Bronchial epithelial cell (primary cell): ENCODE results near the gene FSIP1. TPM values are rescaled to one million over a fixed set of nuclear protein-coding genes. Genes with fewer than 3 reads are reported as not detected.

Experiments
- DNase-seq: peaks from one replicate; pipeline ENCODE4 v3.0.0-alpha.2; 2010; ENCODE audit warnings: low read depth
- FAIRE-seq: peaks from 2 replicates; lab custom pipeline; 2011; peaks lifted over from hg19 to GRCh38; lab: Jason Lieb, UNC
- H3K27me3 ChIP-seq: 2 replicates; pipeline ENCODE4 v1.5.1; 2011; ENCODE audit warnings: low read length; ENCODE audit not compliant: control insufficient read depth, insufficient read depth
- H3K36me3 ChIP-seq: 2 replicates; pipeline ENCODE4 v1.5.1; 2011; ENCODE audit warnings: low read length; ENCODE audit not compliant: control insufficient read depth, insufficient read depth
- H3K4me3 ChIP-seq: 2 replicates; pipeline ENCODE4 v1.5.1; 2011; ENCODE audit warnings: mild to moderate bottlenecking, low read depth, low read length, control low read depth
- CTCF ChIP-seq: IDR thresholded peaks from 2 replicates; pipeline ENCODE4 v1.5.1; 2011; ENCODE audit warnings: mild to moderate bottlenecking, moderate library complexity, low read length, control low read depth, inconsistent platforms; ENCODE audit not compliant: insufficient read depth, severe bottlenecking
- total RNA-seq: library from RNA; depleted of rRNA; stranded (reverse); fragments of >200 nt; gene quantifications from 2 replicates; pipeline ENCODE4 v1.2.1, GENCODE V29; 2014

Gene FSIP1
- total RNA-seq, 1 donor from 2014 or later, result 9.5 TPM

GRCh38 chr15:39745415-39745814 lies 37.2 kb downstream of the FSIP1 start:
- TF ChIP-seq CTCF, result no peak
- H3K27me3 ChIP-seq, result no peaks in the 10 kb centered on the region
- no peak overlapping the region for H3K4me3 ChIP-seq
- no peaks in the 10 kb centered on the region for H3K36me3 ChIP-seq
- DNase-seq (peak; percentile 23), FAIRE-seq (no peak)

- H3K36me3 ChIP-seq, result no peaks in the 10 kb centered on the region
- no peak for TF ChIP-seq CTCF
- H3K27me3 ChIP-seq, result no peaks in the 10 kb centered on the region
- no peak for FAIRE-seq
- no peak for DNase-seq
- no peak overlapping the region for H3K4me3 ChIP-seq
Observed at GRCh38 chr15:39744334-39745103, 38.1 kb downstream of the FSIP1 start.

- DNase-seq (peak; percentile 31), FAIRE-seq (no peak)
- no peaks in the 10 kb centered on the region for H3K27me3 ChIP-seq
- no peak overlapping the region for H3K4me3 ChIP-seq
- TF ChIP-seq CTCF, result no peak
- H3K36me3 ChIP-seq, result no peaks in the 10 kb centered on the region
Observed at GRCh38 chr15:39743611-39744010, 39.0 kb downstream of the FSIP1 start.

- Histone ChIP-seq H3K27me3 (no peaks in the 10 kb centered on the region), H3K36me3 (no peaks in the 10 kb centered on the region), H3K4me3 (no peak overlapping the region)
- DNase-seq, result no peak
- TF ChIP-seq CTCF, result no peak
- FAIRE-seq, result no peak
Observed at GRCh38 chr15:39741258-39741657, 41.4 kb downstream of the FSIP1 start.

- no peaks in the 10 kb centered on the region for H3K27me3 ChIP-seq
- no peak overlapping the region for H3K4me3 ChIP-seq
- DNase-seq, result no peak
- FAIRE-seq, result no peak
- no peak for TF ChIP-seq CTCF
- no peaks in the 10 kb centered on the region for H3K36me3 ChIP-seq
Observed at GRCh38 chr15:39738998-39739397, 43.6 kb downstream of the FSIP1 start.

GRCh38 chr15:39737196-39737550 lies 45.5 kb downstream of the FSIP1 start:
- TF ChIP-seq CTCF, result no peak
- FAIRE-seq, result no peak
- DNase-seq, result no peak

More at GRCh38 chr15:39737196-39737550, 45.5 kb downstream of the FSIP1 start:
- Histone ChIP-seq H3K36me3 (no peaks in the 10 kb centered on the region), H3K27me3 (no peaks in the 10 kb centered on the region), H3K4me3 (no peak overlapping the region)
